ENCODE data around the gene TMEM26. TPM values are rescaled to one million over a fixed set of nuclear protein-coding genes. Genes with fewer than 3 reads are reported as not detected.

The TMEM26 gene
- total RNA-seq, 1 donor from 2014 or later: 3.4 TPM

DNA sequence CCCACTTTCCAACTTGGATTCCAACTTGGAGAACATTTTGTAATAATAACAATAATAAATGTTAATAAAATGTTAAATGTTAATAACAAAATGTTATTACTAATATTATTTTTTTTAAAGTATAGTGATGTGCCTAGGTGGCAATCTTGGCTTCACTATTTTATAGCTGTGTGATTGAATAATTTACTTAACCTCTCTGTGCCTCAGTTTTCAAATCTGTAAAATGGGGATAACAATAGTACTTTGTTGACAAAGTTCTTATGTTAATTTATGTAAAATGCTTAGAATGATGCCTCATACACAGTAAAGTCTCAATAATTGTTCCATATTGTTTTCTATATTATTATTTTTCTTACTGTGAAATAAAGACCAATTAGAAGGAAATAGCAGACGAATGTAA, 23.3 kb upstream of the TMEM26 start:
- H3K36me3 Mint-ChIP-seq: no peaks in the 10 kb centered on the region
- DNase-seq (ENCODE audit: extremely low spot score, unreplicated experiment): no peak
- TF ChIP-seq, protein P1, sequence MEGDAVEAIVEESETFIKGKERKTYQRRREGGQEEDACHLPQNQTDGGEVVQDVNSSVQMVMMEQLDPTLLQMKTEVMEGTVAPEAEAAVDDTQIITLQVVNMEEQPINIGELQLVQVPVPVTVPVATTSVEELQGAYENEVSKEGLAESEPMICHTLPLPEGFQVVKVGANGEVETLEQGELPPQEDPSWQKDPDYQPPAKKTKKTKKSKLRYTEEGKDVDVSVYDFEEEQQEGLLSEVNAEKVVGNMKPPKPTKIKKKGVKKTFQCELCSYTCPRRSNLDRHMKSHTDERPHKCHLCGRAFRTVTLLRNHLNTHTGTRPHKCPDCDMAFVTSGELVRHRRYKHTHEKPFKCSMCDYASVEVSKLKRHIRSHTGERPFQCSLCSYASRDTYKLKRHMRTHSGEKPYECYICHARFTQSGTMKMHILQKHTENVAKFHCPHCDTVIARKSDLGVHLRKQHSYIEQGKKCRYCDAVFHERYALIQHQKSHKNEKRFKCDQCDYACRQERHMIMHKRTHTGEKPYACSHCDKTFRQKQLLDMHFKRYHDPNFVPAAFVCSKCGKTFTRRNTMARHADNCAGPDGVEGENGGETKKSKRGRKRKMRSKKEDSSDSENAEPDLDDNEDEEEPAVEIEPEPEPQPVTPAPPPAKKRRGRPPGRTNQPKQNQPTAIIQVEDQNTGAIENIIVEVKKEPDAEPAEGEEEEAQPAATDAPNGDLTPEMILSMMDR (conservative IDR thresholded peaks at IDR 0.05): no peak

DNA sequence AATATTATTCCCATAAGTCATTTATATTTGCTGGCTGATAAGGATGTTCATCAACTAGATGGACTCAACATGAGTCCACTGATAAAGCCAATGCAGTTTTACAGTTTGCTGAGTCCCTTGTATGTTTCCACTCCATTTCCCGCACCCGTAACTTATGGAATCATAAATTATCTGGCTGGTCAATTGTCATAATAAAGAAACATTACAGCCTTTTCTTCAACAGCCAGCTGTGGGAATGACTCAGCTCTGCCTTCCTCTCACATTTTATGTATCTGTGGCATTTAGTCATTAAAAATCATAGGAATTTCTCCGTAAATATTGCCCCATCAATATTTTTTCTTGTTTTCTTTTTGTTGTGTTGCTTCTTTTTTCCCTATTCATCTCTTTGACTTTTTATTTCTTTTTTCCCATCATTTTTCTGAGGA, 22.3 kb upstream of the TMEM26 start:
- H3K36me3 Mint-ChIP-seq: no peaks in the 10 kb centered on the region
- TF ChIP-seq, protein P1 (conservative IDR thresholded peaks at IDR 0.05): no peak
- H3K4me1 Mint-ChIP-seq (ENCODE audit: unreplicated experiment): peaks cover 5% of the 10 kb centered on the region
- H3K27ac Mint-ChIP-seq: no peak overlapping the region
- H3K9me3 Mint-ChIP-seq: no peaks in the 10 kb centered on the region
- DNase-seq (ENCODE audit: extremely low spot score, unreplicated experiment): no peak
- no peak overlapping the region for H3K4me3 Mint-ChIP-seq
- H3K27me3 Mint-ChIP-seq: no peaks in the 10 kb centered on the region

More for the DNA sequence above, 23.3 kb upstream of the TMEM26 start:
- Mint-ChIP-seq H3K27ac (no peak overlapping the region), H3K27me3 (no peaks in the 10 kb centered on the region), H3K4me1 (ENCODE audit: unreplicated experiment) (peaks cover 5% of the 10 kb centered on the region), H3K4me3 (no peak overlapping the region), H3K9me3 (no peaks in the 10 kb centered on the region)

DNA sequence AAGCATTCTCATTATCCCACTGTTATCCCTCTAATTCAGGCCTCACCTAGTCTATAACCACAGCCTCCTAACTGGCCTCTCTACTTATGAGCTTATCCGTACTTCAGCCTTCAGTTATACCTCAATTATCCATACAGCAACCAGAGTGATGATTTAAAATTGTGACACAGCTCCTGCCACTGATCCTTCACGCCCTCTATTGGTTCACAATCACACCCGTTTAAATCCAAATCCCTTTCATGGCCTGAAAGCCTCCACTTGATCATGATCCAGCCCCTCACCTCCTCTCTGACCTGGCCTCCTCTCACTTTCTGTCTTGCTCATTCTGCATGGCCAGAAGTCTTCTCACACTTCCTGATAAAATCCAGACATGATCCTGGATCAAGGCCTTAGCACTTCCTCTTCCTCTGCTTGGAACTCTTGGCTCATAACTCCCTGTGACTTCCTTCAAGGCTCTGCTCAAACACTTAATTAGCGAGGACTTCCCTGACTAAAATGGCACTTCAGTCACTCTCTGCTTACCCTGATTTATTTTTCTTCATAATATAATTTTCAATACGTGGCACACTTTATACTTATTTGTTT, 19.0 kb upstream of the TMEM26 start:
- no peaks in the 10 kb centered on the region for H3K9me3 Mint-ChIP-seq
- no peak overlapping the region for H3K4me3 Mint-ChIP-seq
- TF ChIP-seq, protein P1 (conservative IDR thresholded peaks at IDR 0.05): no peak
- no peaks in the 10 kb centered on the region for H3K36me3 Mint-ChIP-seq
- DNase-seq (ENCODE audit: extremely low spot score, unreplicated experiment): no peak
- H3K4me1 Mint-ChIP-seq (ENCODE audit: unreplicated experiment): peaks cover 5% of the 10 kb centered on the region
- no peaks in the 10 kb centered on the region for H3K27me3 Mint-ChIP-seq
- H3K27ac Mint-ChIP-seq: no peak overlapping the region

DNA sequence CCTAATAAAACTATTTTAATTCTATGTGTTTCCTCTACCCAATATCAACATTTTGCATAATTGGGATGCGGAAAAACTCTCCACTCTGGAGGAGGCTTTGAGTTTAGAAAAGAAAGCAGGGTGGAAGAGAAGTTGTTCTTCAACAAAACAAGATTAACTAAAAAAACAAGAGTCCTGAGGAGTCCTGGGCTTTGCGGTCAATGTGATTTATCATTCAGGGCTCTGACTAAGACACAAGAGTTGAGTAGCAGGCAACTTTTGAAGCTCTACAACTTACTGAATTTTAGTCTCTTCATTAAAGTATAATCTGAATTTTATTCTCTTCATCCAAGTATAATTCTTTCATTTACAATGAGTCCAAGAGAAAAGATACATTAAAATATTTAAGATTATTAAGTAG, 18.3 kb upstream of the TMEM26 start:
- TF ChIP-seq, protein P1 (conservative IDR thresholded peaks at IDR 0.05): no peak
- no peak overlapping the region for H3K27ac Mint-ChIP-seq
- H3K36me3 Mint-ChIP-seq: no peaks in the 10 kb centered on the region
- no peak overlapping the region for H3K4me3 Mint-ChIP-seq
- no peak for DNase-seq (ENCODE audit: extremely low spot score, unreplicated experiment)
- peaks cover 5% of the 10 kb centered on the region for H3K4me1 Mint-ChIP-seq (ENCODE audit: unreplicated experiment)
- no peaks in the 10 kb centered on the region for H3K27me3 Mint-ChIP-seq
- H3K9me3 Mint-ChIP-seq: no peaks in the 10 kb centered on the region

DNA sequence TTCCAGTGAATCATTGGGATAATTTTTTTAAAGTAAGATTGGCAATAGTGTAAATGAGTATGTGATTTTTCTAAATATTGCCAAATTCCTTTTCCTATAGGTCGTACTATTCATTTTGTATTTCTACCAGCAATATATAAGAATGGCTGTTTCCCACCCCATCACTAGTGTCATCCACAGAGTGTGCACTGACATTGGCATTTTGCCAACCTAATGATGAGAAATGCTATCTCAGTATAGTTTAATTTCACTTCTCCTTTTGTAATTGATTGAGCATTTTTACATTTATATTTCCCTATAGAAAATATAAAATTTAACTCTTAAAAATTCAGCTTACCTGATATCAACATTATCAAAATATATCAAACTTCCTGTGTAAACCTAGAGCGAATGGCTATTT, 17.6 kb upstream of the TMEM26 start:
- H3K9me3 Mint-ChIP-seq: no peaks in the 10 kb centered on the region
- DNase-seq (ENCODE audit: extremely low spot score, unreplicated experiment): no peak
- TF ChIP-seq, protein P1 (conservative IDR thresholded peaks at IDR 0.05): no peak
- H3K27ac Mint-ChIP-seq: no peak overlapping the region
- H3K27me3 Mint-ChIP-seq: no peaks in the 10 kb centered on the region
- no peaks in the 10 kb centered on the region for H3K36me3 Mint-ChIP-seq
- no peak overlapping the region for H3K4me3 Mint-ChIP-seq
- peaks cover 5% of the 10 kb centered on the region for H3K4me1 Mint-ChIP-seq (ENCODE audit: unreplicated experiment)
